Panc1 (cell line): Measurements from ENCODE around the gene LCT. TPM values are rescaled to one million over a fixed set of nuclear protein-coding genes. Genes with fewer than 3 reads are reported as not detected.

Experiments used
- ATAC-seq: fragments of 200-7000 bp; cut with Tn5 transposase; 2 replicates; pipeline ENCODE4 v1.9.1; 2020; ENCODE audit warnings: mild to moderate bottlenecking, moderate library complexity
- BruUV-seq: library from RNA; stranded (reverse); fragments of 400-500 nt; replicated peaks from 2 replicates; lab custom pipeline; 2021; lab: Mats Ljungman, UMichigan
- CTCF ChIA-PET: fragments of 300-600 bp; sonication (Branson Sonifier 250); formaldehyde crosslinking; loops from one replicate; lab custom pipeline; 2022; ENCODE audit warnings: antibody characterized with exemption; lab: Charles Lee
- POLR2A ChIA-PET: fragments of 300-600 bp; sonication (Branson Sonifier 250); formaldehyde crosslinking; loops from one replicate; lab custom pipeline; 2022; ENCODE audit warnings: antibody characterized with exemption; lab: Charles Lee
- DNase-seq: peaks from one replicate; pipeline ENCODE4 v3.0.0-alpha.2; 2010; ENCODE audit warnings: low read depth, low spot score
- H3K27ac ChIP-seq: 2 replicates; pipeline ENCODE4 v1.5.1; 2011; ENCODE audit warnings: mild to moderate bottlenecking, low read length, inconsistent platforms
- H3K27me3 ChIP-seq: fragments of 200-500 bp; sonication (Bioruptor generic); 2 replicates; pipeline ENCODE4 v1.6.0; 2014; ENCODE audit warnings: low read length, inconsistent platforms; ENCODE audit not compliant: control insufficient read depth, insufficient read depth
- H3K36me3 ChIP-seq: fragments of 200-500 bp; sonication (Bioruptor generic); 2 replicates; pipeline ENCODE4 v1.5.1; 2014; ENCODE audit warnings: inconsistent platforms, mild to moderate bottlenecking, low read length, moderate library complexity; ENCODE audit not compliant: control insufficient read depth, insufficient read depth
- H3K4me1 ChIP-seq: 2 replicates; pipeline ENCODE4 v1.5.1; 2011; ENCODE audit warnings: inconsistent platforms, mild to moderate bottlenecking, low read length, moderate library complexity; ENCODE audit not compliant: control insufficient read depth, insufficient read depth
- H3K4me3 ChIP-seq, 2 experiments: 2 replicates each; pipeline ENCODE4 v1.5.1; 2011 to 2012; ENCODE audit warnings: low read depth in 2 of 2, low read length in 2 of 2, mild to moderate bottlenecking in 2 of 2, inconsistent platforms in 1 of 2, moderate library complexity in 1 of 2
- H3K9me3 ChIP-seq: fragments of 200-500 bp; sonication (Bioruptor generic); 2 replicates; pipeline ENCODE4 v1.5.1; 2014; ENCODE audit warnings: low read depth, mild to moderate bottlenecking, inconsistent platforms, low read length, moderate library complexity; ENCODE audit not compliant: control insufficient read depth, insufficient read depth
- CTCF ChIP-seq: fragments of 450-650 bp; IDR thresholded peaks from 2 replicates; pipeline ENCODE4 v1.5.1; 2017; ENCODE audit warnings: mild to moderate bottlenecking
- POLR2AphosphoS5 ChIP-seq: IDR thresholded peaks from 2 replicates; pipeline ENCODE4 v1.6.1; 2012; ENCODE audit warnings: mild to moderate bottlenecking, low read depth, low read length, moderate library complexity
- REST ChIP-seq, 2 experiments: IDR thresholded peaks; 2 replicates each; pipeline ENCODE4 v1.6.1; 2011 to 2012; ENCODE audit warnings: low read depth in 2 of 2, control low read depth in 1 of 2, low read length in 1 of 2, mild to moderate bottlenecking in 1 of 2, moderate library complexity in 1 of 2; ENCODE audit not compliant: insufficient read depth in 1 of 2
- SIN3A ChIP-seq: IDR thresholded peaks from 2 replicates; pipeline ENCODE4 v1.6.1; 2012; ENCODE audit warnings: low read depth, mild to moderate bottlenecking, low read length, moderate library complexity, borderline replicate concordance; ENCODE audit not compliant: insufficient read depth
- TCF7L2 ChIP-seq: IDR thresholded peaks from 2 replicates; pipeline ENCODE4 v1.6.1; 2011; ENCODE audit warnings: mild to moderate bottlenecking, low read depth, low read length, inconsistent platforms
- in situ Hi-C: cut with HindIII; loops from 2 replicates; pipeline ENCODE4 v1.10.0; 2016; ENCODE audit warnings: low sequenced_read_pairs, low pct_unique_long_range_greater_than_20kb
- intact Hi-C: fragments of 100-400 bp; cut with micrococcal nuclease; formaldehyde crosslinking; loops from one replicate; pipeline ENCODE4 v1.10.0; 2022; ENCODE audit not compliant: unreplicated experiment
- total RNA-seq: library from RNA; stranded (reverse); gene quantifications from one replicate; pipeline ENCODE4 v1.2.1, GENCODE V29; 2021; ENCODE audit not compliant: unreplicated experiment

LCT gene
- total RNA-seq, 1 experiment from 2014 or later: not detected

GRCh38 chr2:135762530-135762929 is 74.5 kb downstream of the LCT start:
- no TSS peak for BruUV-seq
- Histone ChIP-seq H3K4me3 (no peak overlapping the region), H3K27ac (no peak overlapping the region), H3K4me1 (no peaks in the 10 kb centered on the region), H3K27me3 (no peaks in the 10 kb centered on the region), H3K36me3 (peaks cover 26% of the 10 kb centered on the region), H3K9me3 (no peaks in the 10 kb centered on the region)
- no peak for ATAC-seq
- no peak for DNase-seq
- TF ChIP-seq CTCF (no peak), REST (IDR thresholded peaks at IDR 0.05; ENCODE audit: insufficient read depth in 1 of 2, low read depth in 2 of 2, low read length in 1 of 2) (no peak), TCF7L2 (no peak), POLR2AphosphoS5 (no peak), SIN3A (no peak)
- in situ Hi-C loops: no loop called here
- intact Hi-C loops: no loop called here
- ChIA-PET CTCF (no interaction called here), POLR2A (no interaction called here)

- no peak overlapping the region for H3K4me3 ChIP-seq
- ChIA-PET CTCF (no interaction called here), POLR2A (no interaction called here)
- peaks cover 26% of the 10 kb centered on the region for H3K36me3 ChIP-seq
- H3K9me3 ChIP-seq: no peaks in the 10 kb centered on the region
- DNase-seq (no peak), ATAC-seq (no peak)
- TF ChIP-seq SIN3A: no peak
- no peak for TF ChIP-seq TCF7L2
- no peak for TF ChIP-seq REST (IDR thresholded peaks at IDR 0.05; ENCODE audit: insufficient read depth in 1 of 2, low read depth in 2 of 2, low read length in 1 of 2)
- TF ChIP-seq CTCF: no peak
- no peak for TF ChIP-seq POLR2AphosphoS5
- in situ Hi-C loops (no loop called here), intact Hi-C loops (no loop called here)
- H3K27me3 ChIP-seq: no peaks in the 10 kb centered on the region
- no TSS peak for BruUV-seq
- no peaks in the 10 kb centered on the region for H3K4me1 ChIP-seq
- H3K27ac ChIP-seq: no peak overlapping the region
Observed at GRCh38 chr2:135762022-135762421, 75.0 kb downstream of the LCT start.
